ENCODE measurements around the gene DDX18. TPM values are rescaled to one million over a fixed set of nuclear protein-coding genes. Genes with fewer than 3 reads are reported as not detected.

DDX18 gene
- polyA plus RNA-seq, 1 donor (not counting 4 experiments of a cell fraction or from before 2014, with no cell fraction given) = 73.4 TPM

- peaks cover 6% of the 10 kb centered on the region for H4K20me1 ChIP-seq (ENCODE audit: control insufficient read depth, extremely low read depth, insufficient read depth, low read length)
- H3K27me3 ChIP-seq (ENCODE audit: control insufficient read depth, extremely low read depth, insufficient read depth, low read length) = no peaks in the 10 kb centered on the region
- no peaks in the 10 kb centered on the region for H3K79me2 ChIP-seq (ENCODE audit: control insufficient read depth, insufficient read depth, low read length)
- no peak overlapping the region for H3K4me2 ChIP-seq (ENCODE audit: control insufficient read depth, extremely low read depth, insufficient read depth, low read depth, low read length)
- dilution Hi-C loops (cut with MboI; ENCODE audit: extremely low pct_ligation_motif_present, low sequenced_read_pairs) = no loop called here
- no peak overlapping the region for H2AFZ ChIP-seq (ENCODE audit: control insufficient read depth, low read length)
- TF ChIP-seq CTCF (optimal IDR thresholded peaks at IDR 0.05 in 1 of 3, IDR thresholded peaks at IDR 0.05 in 1 of 3, conservative IDR thresholded peaks at IDR 0.05 in 1 of 3; ENCODE audit: extremely low read depth in 1 of 3, insufficient read depth in 2 of 3, low read length in 3 of 3) (no peak), EZH2 (IDR thresholded peaks at IDR 0.05; ENCODE audit: low read length) (no peak)
- DNase-seq (ENCODE audit: low read depth, low spot score) (no peak), FAIRE-seq (no peak)
- peaks cover 15 to 20% of the 10 kb centered on the region in 2 experiments for H3K36me3 ChIP-seq (ENCODE audit: control insufficient read depth in 2 of 2, extremely low read depth in 1 of 2, insufficient read depth in 2 of 2, low read length in 2 of 2)
- H3K9me3 ChIP-seq (ENCODE audit: control insufficient read depth, low read depth, low read length) = no peaks in the 10 kb centered on the region
- H3K27ac ChIP-seq (ENCODE audit: control insufficient read depth, insufficient read depth, low read length) = no peak overlapping the region
- H3K9ac ChIP-seq (ENCODE audit: control insufficient read depth, extremely low read depth, insufficient read depth, low read length) = no peak overlapping the region
- no peaks in the 10 kb centered on the region for H3K4me1 ChIP-seq (ENCODE audit: control insufficient read depth, extremely low read depth, insufficient read depth, low read length)
- H3K9me1 ChIP-seq (ENCODE audit: control insufficient read depth, extremely low read depth, insufficient read depth, low read length) = no peaks in the 10 kb centered on the region
- no peak overlapping the region for H3K4me3 ChIP-seq (ENCODE audit: control insufficient read depth in 2 of 3, extremely low read depth in 1 of 3, insufficient read depth in 2 of 3, low read depth in 1 of 3, low read length in 3 of 3)
Observed at GRCh38 chr2:117832905-117833613, 18.6 kb downstream of the DDX18 start.

- Histone ChIP-seq H3K27ac (ENCODE audit: control insufficient read depth, insufficient read depth, low read length) (no peak overlapping the region), H2AFZ (ENCODE audit: control insufficient read depth, low read length) (no peak overlapping the region), H3K4me2 (ENCODE audit: control insufficient read depth, extremely low read depth, insufficient read depth, low read depth, low read length) (no peak overlapping the region), H3K9me3 (ENCODE audit: control insufficient read depth, low read depth, low read length) (no peaks in the 10 kb centered on the region), H3K9ac (ENCODE audit: control insufficient read depth, extremely low read depth, insufficient read depth, low read length) (no peak overlapping the region), H3K4me3 (ENCODE audit: control insufficient read depth in 2 of 3, extremely low read depth in 1 of 3, insufficient read depth in 2 of 3, low read depth in 1 of 3, low read length in 3 of 3) (no peak overlapping the region), H3K36me3 (ENCODE audit: control insufficient read depth in 2 of 2, extremely low read depth in 1 of 2, insufficient read depth in 2 of 2, low read length in 2 of 2) (peaks cover 13 to 20% of the 10 kb centered on the region in 2 experiments), H3K27me3 (ENCODE audit: control insufficient read depth, extremely low read depth, insufficient read depth, low read length) (no peaks in the 10 kb centered on the region), H3K79me2 (ENCODE audit: control insufficient read depth, insufficient read depth, low read length) (no peaks in the 10 kb centered on the region), H3K9me1 (ENCODE audit: control insufficient read depth, extremely low read depth, insufficient read depth, low read length) (no peaks in the 10 kb centered on the region), H3K4me1 (ENCODE audit: control insufficient read depth, extremely low read depth, insufficient read depth, low read length) (no peaks in the 10 kb centered on the region), H4K20me1 (ENCODE audit: control insufficient read depth, extremely low read depth, insufficient read depth, low read length) (peaks cover 6% of the 10 kb centered on the region)
- DNase-seq (ENCODE audit: low read depth, low spot score) (no peak), FAIRE-seq (no peak)
- TF ChIP-seq CTCF (optimal IDR thresholded peaks at IDR 0.05 in 1 of 3, IDR thresholded peaks at IDR 0.05 in 1 of 3, conservative IDR thresholded peaks at IDR 0.05 in 1 of 3; ENCODE audit: extremely low read depth in 1 of 3, insufficient read depth in 2 of 3, low read length in 3 of 3) (no peak), EZH2 (IDR thresholded peaks at IDR 0.05; ENCODE audit: low read length) (no peak)
- dilution Hi-C loops (cut with MboI; ENCODE audit: extremely low pct_ligation_motif_present, low sequenced_read_pairs) = no loop called here
Observed at GRCh38 chr2:117833911-117834310, 19.4 kb downstream of the DDX18 start.

Data from keratinocyte (primary cell).